ENCODE results near the gene ANKFN1.

- TF ChIP-seq CTCF (conservative IDR thresholded peaks at IDR 0.05 in 1 of 2, IDR thresholded peaks at IDR 0.05 in 1 of 2; ENCODE audit: extremely low read depth in 1 of 2, insufficient read depth in 1 of 2, low read depth in 1 of 2, low read length in 2 of 2) (no peak), EZH2 (IDR thresholded peaks at IDR 0.05; ENCODE audit: borderline replicate concordance, low read length) (no peak)
Measured at GRCh38 chr17:56203430-56203829, 50.2 kb downstream of the ANKFN1 start.
